Measurements from ENCODE around the gene PELI2. TPM values are rescaled to one million over a fixed set of nuclear protein-coding genes. Genes with fewer than 3 reads are reported as not detected.

PELI2 gene
- total RNA-seq, 1 experiment from 2014 or later = 2.0 TPM

DNA sequence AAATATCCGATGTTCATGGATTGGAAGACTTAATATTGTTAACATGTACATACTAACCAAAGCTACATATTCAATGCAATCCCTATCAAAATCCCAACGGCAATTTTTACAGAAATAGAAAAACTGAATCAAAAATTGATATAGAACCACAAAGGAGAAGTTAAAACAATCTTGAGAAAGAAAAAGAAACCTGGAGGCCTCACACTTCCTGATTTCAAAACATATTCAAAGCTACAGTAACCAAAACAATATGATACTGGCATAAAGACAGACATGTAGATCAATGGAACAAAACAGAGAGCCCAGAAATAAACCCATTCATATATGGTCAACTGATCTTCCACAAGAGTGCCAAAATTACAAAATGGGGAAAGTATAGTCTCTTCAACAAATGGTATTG lies 5.4 kb upstream of the PELI2 start:
- ChIA-PET POLR2A (no interaction called here), CTCF (interaction anchor here (0.9 kb wide), 1 partner anchor 362 kb away, joined by 3 read pairs; no protein-coding TSS in a partner anchor), RAD21 (ENCODE audit: low non-redundant PET in 1 of 2, low total read pairs in 2 of 2, uncharacterized antibody in 2 of 2, unreplicated experiment in 2 of 2) (no interaction called here)
- DNase-seq (ENCODE audit: low read depth, low spot score) (no peak), ATAC-seq (no peak)
- no TSS peak for BruUV-seq (replicated peaks)
- no peaks in the 10 kb centered on the region for H3K79me2 ChIP-seq (ENCODE audit: insufficient read depth, low read length)
- peaks cover 0 to 8% of the 10 kb centered on the region in 2 experiments; a peak in 2 of 4 replicates for H3K4me1 ChIP-seq (ENCODE audit: control insufficient read depth in 1 of 2, insufficient read depth in 2 of 2, low read length in 2 of 2)
- H3K4me2 ChIP-seq (ENCODE audit: low read length) = no peak overlapping the region
- H3K9ac ChIP-seq (ENCODE audit: low read length) = no peak overlapping the region
- no peak overlapping the region for H2AFZ ChIP-seq (ENCODE audit: low read depth, low read length, poor library complexity, severe bottlenecking)
- TF ChIP-seq, protein P1, sequence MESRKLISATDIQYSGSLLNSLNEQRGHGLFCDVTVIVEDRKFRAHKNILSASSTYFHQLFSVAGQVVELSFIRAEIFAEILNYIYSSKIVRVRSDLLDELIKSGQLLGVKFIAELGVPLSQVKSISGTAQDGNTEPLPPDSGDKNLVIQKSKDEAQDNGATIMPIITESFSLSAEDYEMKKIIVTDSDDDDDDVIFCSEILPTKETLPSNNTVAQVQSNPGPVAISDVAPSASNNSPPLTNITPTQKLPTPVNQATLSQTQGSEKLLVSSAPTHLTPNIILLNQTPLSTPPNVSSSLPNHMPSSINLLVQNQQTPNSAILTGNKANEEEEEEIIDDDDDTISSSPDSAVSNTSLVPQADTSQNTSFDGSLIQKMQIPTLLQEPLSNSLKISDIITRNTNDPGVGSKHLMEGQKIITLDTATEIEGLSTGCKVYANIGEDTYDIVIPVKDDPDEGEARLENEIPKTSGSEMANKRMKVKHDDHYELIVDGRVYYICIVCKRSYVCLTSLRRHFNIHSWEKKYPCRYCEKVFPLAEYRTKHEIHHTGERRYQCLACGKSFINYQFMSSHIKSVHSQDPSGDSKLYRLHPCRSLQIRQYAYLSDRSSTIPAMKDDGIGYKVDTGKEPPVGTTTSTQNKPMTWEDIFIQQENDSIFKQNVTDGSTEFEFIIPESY (IDR thresholded peaks at IDR 0.05; ENCODE audit: extremely low read depth, insufficient replicate concordance, low read length) = no peak
- TF ChIP-seq ELF1 (IDR thresholded peaks at IDR 0.05; ENCODE audit: borderline replicate concordance, low read depth) (no peak), EGR1 (IDR thresholded peaks at IDR 0.05; ENCODE audit: low read depth) (no peak), FOSL1 (IDR thresholded peaks at IDR 0.05; ENCODE audit: low read depth) (no peak), SP1 (IDR thresholded peaks at IDR 0.05; ENCODE audit: low read depth) (no peak), TCF7L2 (IDR thresholded peaks at IDR 0.05; ENCODE audit: borderline replicate concordance, extremely low read depth, insufficient read depth, insufficient read length) (no peak), EZH2phosphoT487 (IDR thresholded peaks at IDR 0.05; ENCODE audit: borderline replicate concordance) (no peak), ZFX (IDR thresholded peaks at IDR 0.05) (no peak), JUND (IDR thresholded peaks at IDR 0.05) (no peak), RAD21 (IDR thresholded peaks at IDR 0.05; ENCODE audit: low read depth) (no peak), CBX3 (IDR thresholded peaks at IDR 0.05; ENCODE audit: low read depth) (no peak), CEBPB (IDR thresholded peaks at IDR 0.05; ENCODE audit: low read depth) (no peak), POLR2AphosphoS5 (IDR thresholded peaks at IDR 0.05; ENCODE audit: low read depth, low read length) (no peak), SRF (IDR thresholded peaks at IDR 0.05; ENCODE audit: low read depth) (no peak), SIN3A (IDR thresholded peaks at IDR 0.05; ENCODE audit: low read depth) (no peak), YY1 (IDR thresholded peaks at IDR 0.05; ENCODE audit: extremely low read depth, insufficient replicate concordance, low read depth, low read length) (no peak)
- TF ChIP-seq, protein P2, sequence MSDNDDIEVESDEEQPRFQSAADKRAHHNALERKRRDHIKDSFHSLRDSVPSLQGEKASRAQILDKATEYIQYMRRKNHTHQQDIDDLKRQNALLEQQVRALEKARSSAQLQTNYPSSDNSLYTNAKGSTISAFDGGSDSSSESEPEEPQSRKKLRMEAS (IDR thresholded peaks at IDR 0.05) = no peak
- TF ChIP-seq, protein P3, sequence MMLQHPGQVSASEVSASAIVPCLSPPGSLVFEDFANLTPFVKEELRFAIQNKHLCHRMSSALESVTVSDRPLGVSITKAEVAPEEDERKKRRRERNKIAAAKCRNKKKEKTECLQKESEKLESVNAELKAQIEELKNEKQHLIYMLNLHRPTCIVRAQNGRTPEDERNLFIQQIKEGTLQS (IDR thresholded peaks at IDR 0.05) = no peak
- TF ChIP-seq, protein P4, sequence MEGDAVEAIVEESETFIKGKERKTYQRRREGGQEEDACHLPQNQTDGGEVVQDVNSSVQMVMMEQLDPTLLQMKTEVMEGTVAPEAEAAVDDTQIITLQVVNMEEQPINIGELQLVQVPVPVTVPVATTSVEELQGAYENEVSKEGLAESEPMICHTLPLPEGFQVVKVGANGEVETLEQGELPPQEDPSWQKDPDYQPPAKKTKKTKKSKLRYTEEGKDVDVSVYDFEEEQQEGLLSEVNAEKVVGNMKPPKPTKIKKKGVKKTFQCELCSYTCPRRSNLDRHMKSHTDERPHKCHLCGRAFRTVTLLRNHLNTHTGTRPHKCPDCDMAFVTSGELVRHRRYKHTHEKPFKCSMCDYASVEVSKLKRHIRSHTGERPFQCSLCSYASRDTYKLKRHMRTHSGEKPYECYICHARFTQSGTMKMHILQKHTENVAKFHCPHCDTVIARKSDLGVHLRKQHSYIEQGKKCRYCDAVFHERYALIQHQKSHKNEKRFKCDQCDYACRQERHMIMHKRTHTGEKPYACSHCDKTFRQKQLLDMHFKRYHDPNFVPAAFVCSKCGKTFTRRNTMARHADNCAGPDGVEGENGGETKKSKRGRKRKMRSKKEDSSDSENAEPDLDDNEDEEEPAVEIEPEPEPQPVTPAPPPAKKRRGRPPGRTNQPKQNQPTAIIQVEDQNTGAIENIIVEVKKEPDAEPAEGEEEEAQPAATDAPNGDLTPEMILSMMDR (IDR thresholded peaks at IDR 0.05 in 2 of 3, conservative IDR thresholded peaks at IDR 0.05 in 1 of 3; ENCODE audit: borderline replicate concordance in 1 of 3, insufficient read depth in 1 of 3, low read depth in 2 of 3, low read length in 2 of 3) = no peak
- TF ChIP-seq, protein P5, sequence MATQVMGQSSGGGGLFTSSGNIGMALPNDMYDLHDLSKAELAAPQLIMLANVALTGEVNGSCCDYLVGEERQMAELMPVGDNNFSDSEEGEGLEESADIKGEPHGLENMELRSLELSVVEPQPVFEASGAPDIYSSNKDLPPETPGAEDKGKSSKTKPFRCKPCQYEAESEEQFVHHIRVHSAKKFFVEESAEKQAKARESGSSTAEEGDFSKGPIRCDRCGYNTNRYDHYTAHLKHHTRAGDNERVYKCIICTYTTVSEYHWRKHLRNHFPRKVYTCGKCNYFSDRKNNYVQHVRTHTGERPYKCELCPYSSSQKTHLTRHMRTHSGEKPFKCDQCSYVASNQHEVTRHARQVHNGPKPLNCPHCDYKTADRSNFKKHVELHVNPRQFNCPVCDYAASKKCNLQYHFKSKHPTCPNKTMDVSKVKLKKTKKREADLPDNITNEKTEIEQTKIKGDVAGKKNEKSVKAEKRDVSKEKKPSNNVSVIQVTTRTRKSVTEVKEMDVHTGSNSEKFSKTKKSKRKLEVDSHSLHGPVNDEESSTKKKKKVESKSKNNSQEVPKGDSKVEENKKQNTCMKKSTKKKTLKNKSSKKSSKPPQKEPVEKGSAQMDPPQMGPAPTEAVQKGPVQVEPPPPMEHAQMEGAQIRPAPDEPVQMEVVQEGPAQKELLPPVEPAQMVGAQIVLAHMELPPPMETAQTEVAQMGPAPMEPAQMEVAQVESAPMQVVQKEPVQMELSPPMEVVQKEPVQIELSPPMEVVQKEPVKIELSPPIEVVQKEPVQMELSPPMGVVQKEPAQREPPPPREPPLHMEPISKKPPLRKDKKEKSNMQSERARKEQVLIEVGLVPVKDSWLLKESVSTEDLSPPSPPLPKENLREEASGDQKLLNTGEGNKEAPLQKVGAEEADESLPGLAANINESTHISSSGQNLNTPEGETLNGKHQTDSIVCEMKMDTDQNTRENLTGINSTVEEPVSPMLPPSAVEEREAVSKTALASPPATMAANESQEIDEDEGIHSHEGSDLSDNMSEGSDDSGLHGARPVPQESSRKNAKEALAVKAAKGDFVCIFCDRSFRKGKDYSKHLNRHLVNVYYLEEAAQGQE (IDR thresholded peaks at IDR 0.05; ENCODE audit: low read depth) = no peak
- no peaks in the 10 kb centered on the region for H3K36me3 ChIP-seq (ENCODE audit: control insufficient read depth in 1 of 2, insufficient read depth in 2 of 2, low read length in 2 of 2)
- H4K20me1 ChIP-seq (ENCODE audit: insufficient read depth) = no peaks in the 10 kb centered on the region
- H3K9me3 ChIP-seq (ENCODE audit: control insufficient read depth in 1 of 2, insufficient read depth in 1 of 2, low read depth in 1 of 2, low read length in 2 of 2) = no peaks in the 10 kb centered on the region
- H3K27me3 ChIP-seq (ENCODE audit: insufficient read depth, low read length) = peaks cover 46% of the 10 kb centered on the region
- intact Hi-C loops (cut with micrococcal nuclease) = no loop called here
- no peak overlapping the region for H3K27ac ChIP-seq (ENCODE audit: low read depth, low read length)
- no peaks in the 10 kb centered on the region for H3K9me2 ChIP-seq (ENCODE audit: insufficient read depth)
- H3K4me3 ChIP-seq (replicated peaks in 1 of 2; ENCODE audit: low read depth in 1 of 2, low read length in 2 of 2) = no peak overlapping the region
